Cerebellar cortex (tissue), 1 donor: ENCODE measurements around the gene SKI.

Source experiments
- DNase-seq: peaks from one replicate; pipeline ENCODE4 v3.0.0-alpha.2; 2015; ENCODE audit warnings: low spot score

SKI gene

DNA sequence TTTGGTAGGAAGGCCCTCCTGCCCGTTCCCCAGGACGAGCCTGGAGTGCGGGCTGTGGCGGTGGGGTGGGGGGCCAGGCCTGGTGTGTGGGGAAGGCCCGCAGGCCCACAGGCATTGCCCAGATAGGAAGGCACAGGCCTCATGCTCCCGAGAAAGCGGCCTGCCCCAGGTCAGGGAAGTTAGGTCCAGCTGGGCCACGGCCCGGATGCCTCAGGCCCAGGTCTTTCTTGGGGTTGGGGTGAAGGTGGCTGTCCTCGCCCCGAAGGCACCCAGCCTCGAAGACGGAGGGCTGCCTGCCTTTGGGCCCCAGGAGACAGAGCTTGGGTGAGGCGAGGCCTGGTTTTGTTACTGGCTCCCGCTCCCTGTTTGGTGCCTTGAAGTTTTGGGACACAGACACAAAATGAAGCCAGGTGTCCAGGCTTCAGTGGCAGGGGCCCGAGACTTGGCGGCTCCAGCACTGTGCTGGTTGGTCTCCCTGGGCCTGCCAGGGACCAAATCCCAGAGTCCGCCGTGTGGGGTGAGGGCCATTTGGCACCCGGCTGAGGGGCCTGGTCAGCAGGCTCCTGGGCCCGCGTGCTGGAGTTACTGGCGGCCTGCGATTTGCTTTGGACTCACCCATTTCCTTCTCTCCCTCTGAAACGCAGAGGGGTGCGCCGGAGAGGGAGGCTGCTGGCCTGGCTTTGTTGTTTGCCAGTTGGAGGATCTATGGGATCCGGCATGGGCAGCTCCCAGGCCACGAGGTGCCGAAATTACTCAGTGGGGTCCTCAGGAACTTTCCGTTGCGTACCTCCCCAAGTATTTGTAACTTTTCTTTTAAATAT, 2.0 kb downstream of the SKI start:
- DNase-seq = no peak

DNA sequence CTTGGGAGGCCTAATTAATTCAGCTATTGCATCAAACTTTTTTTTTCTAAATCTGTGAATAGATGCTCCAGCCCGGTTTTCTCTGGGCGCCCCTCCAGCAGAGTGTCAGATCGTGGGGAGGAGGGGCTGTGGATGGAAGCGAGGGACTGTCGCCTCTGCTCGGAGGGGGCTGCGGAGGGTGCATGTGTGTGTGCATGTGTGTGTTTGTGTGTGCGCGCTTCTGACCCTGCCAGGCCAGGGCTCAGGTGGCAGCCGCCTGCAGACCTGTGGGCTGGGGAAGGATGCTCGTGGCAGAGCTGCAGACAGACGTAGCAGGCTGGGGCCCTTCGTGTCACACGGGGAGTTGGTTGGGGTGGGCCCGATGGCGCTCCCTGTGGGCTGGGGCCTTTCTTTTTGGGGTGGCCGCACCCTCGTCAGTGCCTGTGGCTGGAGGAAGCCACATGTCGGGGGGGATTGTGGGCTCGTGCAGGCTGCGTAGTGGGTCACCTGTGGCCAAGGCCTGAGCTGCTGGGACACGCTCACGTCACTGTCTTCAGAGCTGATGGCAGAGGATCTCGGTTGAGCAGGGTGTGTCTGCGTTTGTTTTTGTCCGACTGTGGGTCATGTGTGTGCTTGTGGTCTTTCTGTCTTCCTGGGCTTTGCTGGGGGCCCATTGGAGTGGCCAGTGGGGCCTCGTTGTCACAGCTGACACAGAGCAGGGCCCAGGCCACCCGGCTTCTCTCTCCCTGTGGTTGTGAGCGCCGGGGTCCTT, 2.8 kb downstream of the SKI start:
- DNase-seq = no peak

DNA sequence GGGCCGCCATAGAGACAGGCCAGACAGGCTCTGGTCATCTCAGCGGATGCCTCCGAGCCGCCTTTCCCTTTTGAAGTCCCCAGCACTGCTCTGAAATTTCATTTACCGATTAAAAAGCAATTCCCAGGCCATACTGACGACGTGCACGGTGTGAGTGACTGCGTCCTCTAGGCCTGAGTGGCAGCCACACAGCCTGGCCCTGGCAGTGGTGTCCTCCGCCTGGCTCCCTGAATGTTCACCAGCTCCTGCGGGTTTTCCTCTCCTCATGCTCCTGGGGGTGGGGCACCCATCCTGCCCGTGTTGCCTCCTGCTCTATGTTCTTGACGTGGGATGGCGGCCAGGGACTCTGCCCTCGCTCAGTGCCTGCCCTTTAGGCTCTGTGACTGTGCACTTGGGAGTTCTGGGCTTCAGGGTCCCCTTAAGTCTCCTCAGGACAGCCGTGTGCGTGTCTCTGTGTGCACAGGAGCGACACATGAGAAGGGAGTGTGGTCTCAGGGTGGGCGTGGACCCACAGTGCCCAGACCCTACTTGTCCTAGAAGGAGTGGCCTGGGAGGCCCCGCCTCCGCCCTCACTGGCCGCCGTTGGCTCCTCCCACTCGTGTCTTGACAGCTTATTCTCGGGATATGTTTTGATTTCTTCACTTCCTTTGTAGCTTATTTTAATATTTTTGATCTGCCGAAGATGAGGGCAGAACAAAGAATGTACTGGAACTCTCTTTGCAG, 3.6 kb downstream of the SKI start:
- peak; percentile 77 for DNase-seq

DNA sequence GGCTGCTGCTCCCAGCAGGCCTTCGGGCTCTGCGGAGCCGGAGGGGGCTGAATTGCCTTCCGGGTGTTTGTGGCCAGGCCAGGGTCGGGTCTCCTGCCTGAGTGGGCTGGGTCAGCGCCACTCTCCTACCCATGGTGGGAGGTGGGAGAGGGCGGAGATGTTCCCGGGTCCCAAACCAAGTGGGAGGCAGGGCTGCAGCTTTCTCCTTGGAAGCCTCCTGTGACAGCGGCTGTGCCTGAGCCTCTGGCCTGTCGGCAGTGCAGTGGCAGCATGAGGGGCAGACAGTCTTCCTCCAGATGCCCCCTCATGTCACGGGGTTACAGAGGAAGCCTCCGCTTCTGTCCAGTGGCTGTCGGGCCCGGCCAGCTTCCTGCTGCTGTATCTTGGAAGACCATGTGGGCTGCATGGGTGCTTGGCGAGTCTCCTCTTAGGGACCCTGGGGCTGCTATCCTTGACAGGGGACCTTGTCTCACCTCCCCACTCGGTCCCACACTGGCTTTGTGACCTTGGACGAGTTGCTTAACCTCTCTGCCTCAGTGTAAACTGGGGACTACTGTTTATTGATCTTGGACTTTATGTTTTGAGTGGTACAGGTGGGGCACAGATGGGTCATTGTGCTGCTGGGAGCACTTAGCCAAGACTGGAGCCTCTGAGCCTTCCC, 4.3 kb downstream of the SKI start:
- no peak for DNase-seq

DNA sequence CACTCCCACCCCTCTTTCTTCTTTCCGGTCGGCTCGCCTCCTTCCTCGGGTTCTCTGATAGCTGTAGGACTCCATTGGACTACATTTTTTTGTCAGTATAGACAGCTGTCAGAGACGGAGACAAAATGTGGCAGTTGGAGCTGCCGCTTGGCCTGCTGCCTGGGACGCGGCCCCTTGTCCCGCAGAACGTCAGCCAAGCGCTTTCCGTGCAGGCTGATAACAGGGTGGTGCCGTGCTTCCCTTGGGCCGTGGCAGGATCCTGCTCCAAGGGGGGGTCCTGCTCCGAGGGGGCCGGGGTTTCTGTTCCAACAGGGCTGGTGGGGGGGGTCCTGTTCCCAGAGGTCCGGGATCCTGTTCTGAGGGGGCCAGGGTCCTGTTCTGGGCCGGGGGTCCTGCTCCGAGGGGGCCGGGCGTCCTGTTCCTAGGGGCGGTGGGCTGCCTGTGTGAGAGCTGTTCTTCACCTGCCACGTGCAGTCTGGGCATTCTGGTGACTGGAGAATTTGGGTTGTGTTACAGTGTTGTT, 4.9 kb downstream of the SKI start:
- no peak for DNase-seq

DNA sequence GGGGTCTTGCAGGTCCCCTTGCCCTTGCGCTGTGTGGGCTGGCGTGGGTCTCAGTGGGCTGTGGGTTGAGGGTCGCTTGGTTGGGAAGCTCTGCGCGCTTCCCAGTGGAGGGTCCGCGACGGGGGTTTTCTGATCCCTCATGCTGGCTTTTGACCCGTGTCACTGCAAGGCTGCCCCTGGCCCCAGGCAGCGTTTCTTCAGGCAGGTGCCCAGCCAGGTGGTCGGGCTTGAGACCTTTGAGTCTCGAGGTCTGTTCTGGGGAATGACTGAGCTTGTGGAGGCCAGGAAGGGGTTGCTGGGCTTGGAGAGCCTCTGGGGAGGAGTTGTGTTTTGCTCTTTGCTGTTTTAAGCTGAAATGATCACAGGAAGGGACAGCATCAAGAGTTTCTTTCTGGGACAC, 5.3 kb downstream of the SKI start:
- DNase-seq = no peak

DNA sequence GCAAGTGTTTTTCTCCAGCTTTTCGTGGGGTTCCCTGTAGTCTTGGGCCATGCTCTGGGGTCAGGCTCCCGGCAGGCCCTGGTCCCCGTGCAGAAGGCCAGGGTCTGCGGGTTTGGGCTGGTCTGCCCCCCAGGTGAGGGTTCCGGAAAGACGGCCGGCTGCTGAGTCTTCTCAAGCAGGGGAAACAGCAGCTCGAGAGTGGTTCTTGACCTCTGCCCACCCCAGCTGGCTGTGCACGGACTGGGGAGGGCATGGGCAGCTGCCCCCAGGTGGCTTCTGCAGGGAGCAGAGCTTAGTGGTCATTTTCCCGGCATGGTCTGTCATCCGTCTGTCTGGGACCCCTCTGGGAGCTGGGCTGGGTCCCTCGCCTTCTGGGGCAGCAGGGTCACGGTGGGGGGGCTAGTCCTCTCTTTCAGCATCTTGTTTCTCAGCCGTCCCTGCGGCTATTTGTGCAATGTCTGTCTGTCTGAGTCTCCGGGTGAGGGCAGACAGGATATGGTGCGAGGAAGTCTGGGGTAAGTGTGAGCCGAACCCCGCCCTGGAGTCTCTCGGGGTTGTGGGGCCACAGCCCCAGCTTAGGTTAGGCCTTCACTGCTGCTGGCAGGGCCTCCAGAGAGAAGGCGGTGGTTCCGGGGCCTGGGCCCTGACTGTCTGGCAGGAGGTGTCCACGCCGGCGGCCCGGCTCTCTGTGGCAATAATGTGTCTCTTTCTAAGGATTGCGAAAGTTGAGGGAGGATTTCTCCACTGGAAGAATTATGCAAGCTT, 6.1 kb downstream of the SKI start:
- no peak for DNase-seq

DNA sequence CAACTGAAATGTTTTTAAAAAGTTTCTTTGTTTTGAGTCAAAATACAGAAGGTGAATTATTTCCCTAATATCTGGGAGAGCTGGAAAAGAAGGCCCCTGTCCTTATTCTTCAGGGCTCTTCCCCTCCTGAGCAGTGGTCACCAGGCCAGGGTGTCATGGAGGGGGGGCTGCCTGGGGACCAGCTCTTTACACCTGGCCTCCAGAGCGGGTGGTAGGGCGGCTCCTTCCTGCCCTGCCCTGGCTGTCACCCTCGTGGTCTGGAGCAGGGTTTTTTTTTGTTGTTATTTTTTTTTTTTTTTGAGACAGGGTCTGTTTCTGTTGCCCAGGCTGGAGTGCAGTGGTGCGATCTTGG, 6.6 kb downstream of the SKI start:
- no peak for DNase-seq

DNA sequence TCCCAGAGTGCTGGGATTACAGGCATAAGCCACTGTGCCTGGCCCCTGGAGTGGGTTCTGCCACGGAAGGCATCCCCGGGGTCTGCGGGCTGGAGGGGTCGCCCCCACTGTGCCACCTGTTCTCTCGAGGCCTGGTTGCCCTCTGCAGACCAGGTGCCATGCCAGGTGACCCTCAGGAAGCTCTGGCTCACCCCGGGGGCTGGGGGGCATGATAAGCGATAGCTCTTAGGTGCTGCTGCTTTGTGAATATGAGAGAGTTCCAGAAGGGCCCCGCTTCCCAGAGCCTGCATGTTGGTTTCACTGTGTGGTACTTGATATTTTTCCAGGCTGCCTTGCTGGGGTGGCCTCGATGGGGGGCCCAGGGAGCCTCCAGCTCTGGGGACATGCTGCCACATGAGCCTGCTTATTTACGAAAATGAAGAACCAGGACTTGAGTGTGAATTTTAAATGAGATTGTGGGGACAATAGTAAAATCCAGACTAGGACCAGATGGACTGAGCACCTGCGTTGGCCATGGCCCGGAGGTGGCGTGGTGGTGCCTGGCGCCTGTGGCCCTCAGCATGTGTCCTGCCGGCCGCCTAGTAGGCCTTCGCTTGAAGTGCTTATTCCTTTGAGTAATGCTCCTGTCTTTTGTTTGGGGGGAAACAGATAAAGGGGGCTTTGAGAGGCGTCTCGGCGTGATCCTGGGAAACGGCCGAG, 7.3 kb downstream of the SKI start:
- peak; percentile 84 for DNase-seq

DNA sequence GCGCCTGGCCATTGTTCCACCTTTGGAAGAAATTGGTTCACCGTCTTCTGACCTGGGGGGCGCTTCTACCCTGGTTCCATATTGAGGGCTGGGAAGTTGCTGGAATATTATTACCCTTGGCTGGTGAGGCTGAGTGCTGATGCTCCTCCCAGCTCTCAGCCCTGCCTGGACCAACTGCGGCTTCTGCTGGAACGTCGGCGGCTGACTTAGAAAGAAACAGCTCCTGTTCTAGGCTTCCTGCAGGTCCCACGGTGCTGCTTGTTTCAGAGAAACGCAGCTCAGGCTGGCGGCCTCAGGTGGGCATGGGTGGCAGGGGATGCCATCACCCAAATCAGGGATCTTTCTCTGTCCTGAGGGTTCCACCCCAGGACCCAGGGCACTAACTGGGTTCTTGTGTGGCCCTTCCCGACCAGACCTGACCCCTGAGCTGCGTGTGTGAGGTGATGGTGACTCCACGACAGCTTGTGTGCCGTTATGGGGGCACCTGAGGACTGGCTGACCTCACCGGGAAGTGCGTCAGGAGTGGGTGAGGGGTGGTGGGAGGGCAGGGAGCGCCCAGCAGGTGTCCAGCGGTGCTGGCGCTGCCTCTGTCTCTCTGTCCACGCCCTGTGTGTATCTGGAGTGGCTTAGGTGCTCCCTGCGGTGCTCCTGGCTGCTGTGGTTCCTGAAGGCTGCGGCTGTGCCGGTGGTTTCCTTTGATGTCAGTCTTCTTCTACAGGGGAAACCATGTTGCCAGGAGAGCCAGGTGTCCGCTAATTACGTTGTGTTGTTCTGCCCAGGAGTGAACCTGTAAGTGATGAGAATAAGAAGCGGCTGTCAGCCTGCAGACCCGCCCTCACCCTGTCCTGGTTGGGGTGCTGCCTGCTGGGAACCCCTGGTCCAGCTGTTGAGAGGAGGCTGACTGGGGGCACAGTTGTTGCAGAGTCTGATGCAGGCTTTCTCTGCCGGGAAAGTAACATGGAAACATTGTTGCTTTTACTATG, 8.9 kb downstream of the SKI start:
- no peak for DNase-seq

DNA sequence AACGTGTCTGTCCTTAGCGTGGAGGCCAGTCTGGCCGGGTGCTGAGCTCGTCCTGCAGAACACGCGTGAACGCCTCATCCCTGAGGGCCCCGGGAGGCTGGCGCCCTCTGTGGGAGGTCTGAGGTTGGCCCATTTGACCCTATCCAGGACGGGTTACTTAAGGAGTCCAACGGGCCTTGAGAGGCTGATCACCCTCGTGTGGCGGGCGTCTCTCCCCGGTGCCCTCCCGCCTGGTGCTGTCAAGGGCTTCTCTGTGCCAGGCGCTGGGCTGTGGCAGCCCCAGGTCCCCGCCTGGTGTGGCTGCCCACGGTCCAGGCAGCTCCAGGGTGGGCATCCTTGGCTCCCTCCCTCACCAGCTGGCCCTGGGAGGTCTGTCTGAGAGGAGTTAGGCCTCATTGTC, 9.7 kb downstream of the SKI start:
- DNase-seq = no peak

DNA sequence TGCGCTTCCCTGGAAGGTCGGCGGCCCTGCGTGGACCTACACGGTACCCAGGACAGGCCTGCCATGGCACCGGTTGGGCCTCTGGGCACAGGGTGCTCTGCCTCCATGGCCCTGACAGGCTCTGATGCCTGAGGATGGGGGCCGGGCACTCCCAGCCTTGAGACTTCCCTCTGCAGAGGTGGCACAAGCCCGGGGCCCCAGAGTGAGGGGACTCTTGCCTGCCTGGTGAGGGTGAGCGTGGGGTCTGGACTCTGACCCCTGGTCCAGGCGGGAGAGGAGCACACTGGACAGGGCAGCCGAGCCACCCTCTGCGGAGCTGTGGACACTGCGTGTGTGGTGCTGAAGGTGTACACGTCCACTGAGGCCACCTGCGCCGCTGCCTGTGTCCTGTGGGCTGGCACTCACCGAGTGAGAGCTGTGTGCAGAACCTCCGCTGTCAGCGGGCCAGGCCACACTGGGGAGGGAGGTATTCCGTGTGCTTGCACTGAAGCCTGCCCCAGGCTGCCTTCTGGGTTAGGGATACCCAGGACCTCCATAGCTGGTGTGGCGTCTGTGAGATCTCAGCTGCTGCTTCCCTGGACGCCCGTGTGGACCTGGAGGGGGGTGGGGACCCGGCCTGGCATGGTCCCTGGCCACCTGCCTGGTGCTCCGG, 10.4 kb downstream of the SKI start:
- DNase-seq = peak; percentile 75

DNA sequence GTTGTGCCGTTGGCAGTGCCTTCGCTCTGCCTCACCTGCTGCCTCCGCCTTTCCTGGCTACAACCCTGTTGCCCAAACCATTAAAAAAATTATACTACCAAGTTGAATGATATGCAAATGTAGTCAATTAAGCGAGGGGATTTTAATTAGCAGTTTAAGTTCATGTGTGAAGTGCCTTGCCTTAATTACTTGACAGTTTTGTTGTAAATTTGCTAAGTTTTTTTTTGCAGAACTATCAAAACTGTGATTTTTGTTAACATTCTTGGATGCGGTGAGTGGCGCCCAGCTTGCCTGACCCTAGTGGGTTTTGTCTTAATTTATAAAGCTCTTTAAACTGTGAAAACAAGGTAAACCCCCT, 10.9 kb downstream of the SKI start:
- no peak for DNase-seq

DNA sequence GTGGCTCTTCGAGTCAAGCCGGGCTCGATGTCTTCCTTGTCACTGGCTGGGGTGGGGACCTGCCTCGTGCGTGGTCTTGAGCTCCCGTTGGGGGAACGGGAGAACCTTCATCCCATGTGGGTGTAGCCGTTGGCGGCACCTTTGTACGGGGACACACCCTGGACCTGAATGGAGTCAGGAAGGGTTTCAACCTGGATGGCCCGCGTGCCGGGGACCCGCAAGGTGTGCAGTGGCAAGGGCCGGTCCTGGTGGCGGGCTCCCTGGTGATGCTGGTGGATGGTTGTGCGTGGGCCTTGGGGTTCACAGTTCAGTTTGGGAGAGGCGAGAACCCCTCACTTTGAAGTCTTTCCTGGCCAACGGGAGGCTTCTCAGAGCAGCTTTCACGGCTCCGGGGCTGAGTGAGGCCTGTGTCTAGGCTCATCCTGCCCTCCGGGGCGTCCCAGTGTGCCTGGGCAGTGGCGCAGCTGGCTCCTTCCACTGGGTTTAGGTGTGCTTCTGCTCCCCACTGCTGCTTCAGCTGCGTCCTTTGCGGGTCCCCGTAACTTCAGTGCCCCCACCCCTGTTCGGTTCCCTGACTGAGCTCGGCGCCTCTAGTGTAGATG, 11.4 kb downstream of the SKI start:
- DNase-seq = no peak

DNA sequence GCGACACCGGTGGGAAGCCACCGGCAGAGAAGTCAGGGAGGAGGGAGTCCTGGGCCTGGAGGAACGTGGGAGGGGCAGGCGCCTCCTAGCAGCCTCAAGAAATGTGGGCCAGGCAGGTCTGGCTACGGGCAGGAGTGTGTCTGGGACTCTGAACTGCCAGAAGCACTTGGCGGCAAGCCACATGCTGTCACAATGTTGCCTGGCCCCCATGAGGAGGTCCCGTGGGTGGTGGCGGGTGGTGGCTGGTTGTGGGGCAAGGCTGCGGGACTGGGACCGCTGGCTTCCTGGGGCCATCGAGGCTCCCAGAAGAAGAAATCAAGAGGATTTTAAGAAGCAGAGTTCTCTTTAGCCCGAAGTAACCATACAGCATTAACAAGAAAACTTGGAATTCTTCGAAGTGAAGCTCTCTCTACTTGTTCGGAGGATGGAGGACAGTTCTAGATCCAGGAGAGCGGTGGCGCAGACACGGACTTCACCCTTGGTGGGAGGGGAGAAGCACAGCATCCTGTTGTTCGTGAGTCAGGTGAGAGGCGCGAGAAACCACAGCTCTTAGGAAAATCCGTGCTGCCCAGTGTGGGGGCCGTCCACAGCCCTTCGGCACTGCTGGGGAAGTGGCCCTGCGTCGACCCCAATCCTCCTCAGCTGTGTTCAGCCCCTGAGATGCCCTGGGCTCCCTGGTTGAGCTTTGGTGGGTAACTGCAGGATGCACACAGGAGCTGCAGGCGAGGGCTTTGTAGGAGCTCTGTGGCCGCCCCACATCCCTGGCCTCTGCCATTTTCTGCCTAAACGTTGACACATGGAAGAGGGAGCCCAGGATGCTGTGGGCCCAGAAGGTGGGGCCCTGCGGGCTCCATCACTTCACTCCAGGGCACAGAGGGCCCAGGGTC, 12.4 kb downstream of the SKI start:
- DNase-seq = peak; percentile 79

DNA sequence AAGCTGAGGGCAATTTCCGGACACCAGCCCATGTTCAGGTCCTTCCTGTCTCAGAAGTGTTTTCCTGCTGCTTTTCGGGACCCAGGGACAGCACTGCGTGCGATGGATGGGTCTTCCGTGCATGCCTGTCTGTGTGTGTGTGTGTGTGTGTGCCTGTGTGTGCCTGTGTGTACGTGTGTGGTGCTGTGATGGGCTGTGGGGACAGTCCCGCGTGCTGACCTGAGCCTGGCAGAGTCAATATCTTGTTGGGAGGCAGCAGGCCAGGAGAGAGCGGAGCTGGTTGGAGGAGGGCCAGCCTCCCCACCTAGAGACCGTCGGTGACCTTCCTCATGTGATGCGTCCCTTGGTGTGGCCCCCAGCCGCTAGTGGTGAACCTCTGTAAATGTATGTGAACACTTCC, 13.7 kb downstream of the SKI start:
- no peak for DNase-seq

DNA sequence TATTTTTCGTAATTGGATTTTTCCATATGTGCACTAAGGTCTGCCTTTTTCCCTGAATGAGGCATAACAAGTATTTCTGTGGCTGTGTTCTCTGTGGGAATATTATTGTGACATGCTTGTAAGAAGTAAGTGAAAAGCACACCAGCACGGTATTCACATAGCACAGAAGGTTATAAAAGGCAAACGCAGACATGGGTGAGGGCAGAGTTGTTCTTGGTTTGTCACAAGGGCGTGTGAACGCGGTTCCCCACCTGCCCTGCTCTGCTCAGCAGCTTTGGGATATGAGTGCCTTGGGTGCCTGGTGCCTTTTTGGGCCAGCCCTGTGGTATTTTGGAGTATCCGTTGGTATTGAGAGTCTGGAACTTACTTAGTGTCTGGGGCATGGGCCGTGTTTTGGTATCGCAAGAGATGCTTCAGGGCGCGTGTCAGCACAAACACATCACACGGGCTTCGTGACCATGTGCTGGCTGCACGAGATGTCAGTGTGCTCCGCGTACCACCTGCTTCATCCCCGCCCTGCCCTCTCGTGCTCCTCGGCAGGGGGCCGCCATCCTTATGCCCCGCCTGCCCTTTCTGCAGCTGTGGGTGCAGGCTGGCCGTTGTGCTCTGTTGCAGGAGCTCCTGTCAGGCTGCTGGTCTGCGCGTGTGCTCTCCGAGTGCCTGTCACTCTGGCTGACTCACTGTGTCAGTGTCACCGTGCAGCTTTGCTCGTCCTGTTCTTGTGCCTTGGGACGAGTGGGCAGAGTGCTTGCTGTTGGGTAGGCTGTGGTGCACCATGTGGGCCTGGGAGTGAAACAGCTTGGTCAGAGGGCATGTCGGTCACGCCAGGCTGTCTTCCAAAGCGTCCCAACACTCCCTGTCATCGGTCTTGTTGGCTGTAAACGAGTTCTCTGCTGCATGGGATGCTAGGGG, 15.0 kb downstream of the SKI start:
- DNase-seq = no peak
